Activated CD4-positive, alpha-beta T cell treated with anti-CD3 and anti-CD28 coated beads, Interleukin-2, amount 10 ng/mL, durations not matched to agents 7 days and 5 days (primary cell): ENCODE measurements around the gene GALR1. TPM values are rescaled to one million over a fixed set of nuclear protein-coding genes. Genes with fewer than 3 reads are reported as not detected.

ENCODE experiments used
- CTCF ChIA-PET: fragments of 350-600 bp; sonication (Branson Sonifier 250); formaldehyde crosslinking; loops from one replicate; lab custom pipeline; 2021; ENCODE audit warnings: antibody characterized with exemption; lab: Charles Lee
- POLR2A ChIA-PET: fragments of 350-600 bp; sonication (Branson Sonifier 250); formaldehyde crosslinking; loops from one replicate; lab custom pipeline; 2021; ENCODE audit warnings: antibody characterized with exemption; lab: Charles Lee
- DNase-seq: peaks from one replicate; pipeline ENCODE4 v3.0.0-alpha.2; 2020
- H3K27ac Mint-ChIP-seq: one replicate; pipeline ENCODE4 v1.8.0; 2021; ENCODE audit warnings: mild to moderate bottlenecking, moderate library complexity, mixed read lengths
- H3K27me3 Mint-ChIP-seq: one replicate; pipeline ENCODE4 v1.8.0; 2021; ENCODE audit warnings: mixed read lengths
- H3K36me3 Mint-ChIP-seq: one replicate; pipeline ENCODE4 v1.8.0; 2021; ENCODE audit warnings: low read depth, mixed read lengths
- H3K4me1 Mint-ChIP-seq: one replicate; pipeline ENCODE4 v1.8.0; 2021; ENCODE audit warnings: mixed read lengths
- H3K4me3 Mint-ChIP-seq: one replicate; pipeline ENCODE4 v1.8.0; 2021; ENCODE audit warnings: mild to moderate bottlenecking, moderate library complexity, mixed read lengths
- H3K9me3 Mint-ChIP-seq: one replicate; pipeline ENCODE4 v1.8.0; 2021; ENCODE audit warnings: mixed read lengths
- total RNA-seq, 2 experiments: library from RNA; stranded (reverse); gene quantifications; one replicate each; pipeline ENCODE4 v1.2.3, GENCODE V29; 2021

Gene GALR1, protein sequence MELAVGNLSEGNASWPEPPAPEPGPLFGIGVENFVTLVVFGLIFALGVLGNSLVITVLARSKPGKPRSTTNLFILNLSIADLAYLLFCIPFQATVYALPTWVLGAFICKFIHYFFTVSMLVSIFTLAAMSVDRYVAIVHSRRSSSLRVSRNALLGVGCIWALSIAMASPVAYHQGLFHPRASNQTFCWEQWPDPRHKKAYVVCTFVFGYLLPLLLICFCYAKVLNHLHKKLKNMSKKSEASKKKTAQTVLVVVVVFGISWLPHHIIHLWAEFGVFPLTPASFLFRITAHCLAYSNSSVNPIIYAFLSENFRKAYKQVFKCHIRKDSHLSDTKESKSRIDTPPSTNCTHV
- total RNA-seq = not detected

DNA sequence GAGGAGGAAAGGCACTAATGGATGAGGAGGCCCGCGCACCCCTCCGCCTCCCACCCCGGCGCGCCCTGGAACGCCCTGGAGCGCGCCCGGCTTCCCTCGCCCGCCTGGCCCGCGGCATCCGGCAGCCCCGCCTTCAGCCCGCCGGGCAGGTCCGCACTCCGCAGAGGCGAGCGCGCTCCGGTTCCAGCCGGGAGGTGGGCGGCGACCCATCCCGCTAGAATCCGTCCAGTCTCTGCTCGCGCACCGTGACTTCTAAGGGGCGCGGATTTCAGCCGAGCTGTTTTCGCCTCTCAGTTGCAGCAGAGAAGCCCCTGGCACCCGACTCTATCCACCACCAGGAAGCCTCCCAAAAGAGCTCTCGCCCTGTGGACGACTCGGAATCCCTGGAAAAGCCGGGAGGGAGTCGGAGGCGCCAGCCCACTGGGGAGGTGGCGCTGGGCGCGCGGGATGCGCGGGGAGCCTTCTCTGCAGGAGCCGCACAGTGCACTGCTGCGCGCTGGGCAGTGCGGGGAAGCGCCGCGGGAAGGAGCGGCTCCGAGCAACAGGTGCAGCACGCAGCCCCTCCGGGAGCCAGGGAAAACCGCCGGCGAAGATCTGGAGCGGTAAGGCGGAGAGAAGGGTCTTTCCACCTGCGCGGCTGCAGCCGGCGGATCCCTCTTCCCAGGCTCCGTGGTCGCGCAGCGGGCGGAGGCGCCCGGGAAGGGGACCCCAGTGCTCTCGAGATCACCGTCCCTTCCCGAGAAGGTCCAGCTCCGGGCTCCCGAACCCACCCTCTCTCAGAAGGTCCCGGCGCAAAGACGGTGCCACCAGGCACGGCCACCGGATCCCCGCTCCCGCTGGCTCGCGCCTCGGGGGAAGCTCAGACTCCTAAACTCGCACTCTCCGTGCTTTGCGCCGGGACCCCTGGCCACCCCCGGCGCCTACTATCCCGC, at the start of gene GALR1:
Gene GALR1, plus strand, starts transcription at position 280 of the 932 bp plus-strand sequence. CDS start 701 bp downstream, outside the sequence.
- peaks cover 11% of the 10 kb centered on the region for H3K4me1 Mint-ChIP-seq
- no peaks in the 10 kb centered on the region for H3K36me3 Mint-ChIP-seq
- no peak for DNase-seq
- peaks cover 76% of the 10 kb centered on the region for H3K27me3 Mint-ChIP-seq
- ChIA-PET CTCF (no interaction called here), POLR2A (no interaction called here)
- peaks cover 9% of the 10 kb centered on the region for H3K9me3 Mint-ChIP-seq
- no peak within 1 kb of the TSS for H3K27ac Mint-ChIP-seq
- H3K4me3 Mint-ChIP-seq = peak within 1 kb of the TSS; percentile 23

DNA sequence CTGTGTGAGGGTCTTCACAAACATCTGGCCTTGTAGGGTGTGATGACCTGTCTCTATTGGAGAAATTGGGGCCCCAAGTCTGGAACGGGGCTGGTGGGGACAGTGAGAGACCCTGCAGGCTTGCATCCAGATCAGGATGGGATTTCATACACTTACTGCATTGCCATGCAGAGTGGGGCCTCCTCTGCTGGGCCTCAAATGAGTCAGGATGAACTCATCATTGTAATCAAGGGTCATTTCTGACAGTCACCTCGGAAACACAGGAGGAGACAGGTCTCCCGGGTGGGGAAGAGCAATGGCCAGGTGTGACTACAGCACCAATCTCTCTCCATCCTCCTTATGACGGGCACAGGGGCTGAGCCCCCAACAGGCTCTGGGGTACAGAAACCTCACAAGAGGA, 48.1 kb upstream of the GALR1 start:
- no peak overlapping the region for H3K4me3 Mint-ChIP-seq
- ChIA-PET POLR2A (no interaction called here), CTCF (interaction anchor here (1.2 to 1.7 kb wide), 3 partner anchors 11 to 72 kb away, joined by 3 to 7 read pairs (median 4); no protein-coding TSS in a partner anchor)
- no peaks in the 10 kb centered on the region for H3K9me3 Mint-ChIP-seq
- H3K27me3 Mint-ChIP-seq = peaks cover 5% of the 10 kb centered on the region
- H3K4me1 Mint-ChIP-seq = no peaks in the 10 kb centered on the region
- no peak for DNase-seq
- no peak overlapping the region for H3K27ac Mint-ChIP-seq
- H3K36me3 Mint-ChIP-seq = no peaks in the 10 kb centered on the region

DNA sequence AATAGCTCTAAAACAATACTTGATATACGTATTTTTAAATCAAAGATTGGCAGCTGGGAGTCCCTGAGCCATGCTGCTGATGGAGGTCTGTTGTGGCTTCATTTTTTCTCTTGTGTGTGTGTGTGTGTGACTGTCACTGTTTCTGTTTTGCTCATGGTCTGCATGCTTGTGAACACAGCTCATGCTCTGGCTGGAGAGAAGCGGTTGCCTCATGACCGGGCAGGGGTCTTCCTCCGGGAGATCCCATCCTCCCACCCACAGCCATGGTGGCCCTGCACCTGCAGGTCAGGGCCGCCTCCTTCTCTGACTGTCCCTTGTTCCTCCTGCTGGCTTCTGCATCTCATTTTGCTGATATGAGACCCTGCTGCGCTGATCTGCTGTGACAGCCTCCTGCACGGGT, 47.3 kb upstream of the GALR1 start:
- Mint-ChIP-seq H3K4me3 (no peak overlapping the region), H3K36me3 (no peaks in the 10 kb centered on the region), H3K27ac (no peak overlapping the region), H3K4me1 (peaks cover 7% of the 10 kb centered on the region), H3K9me3 (no peaks in the 10 kb centered on the region), H3K27me3 (peaks cover 5% of the 10 kb centered on the region)
- ChIA-PET CTCF (interaction anchor here (0.9 to 1.7 kb wide), 3 partner anchors 9 to 71 kb away, joined by 3 to 7 read pairs (median 4); no protein-coding TSS in a partner anchor), POLR2A (no interaction called here)
- DNase-seq = no peak

DNA sequence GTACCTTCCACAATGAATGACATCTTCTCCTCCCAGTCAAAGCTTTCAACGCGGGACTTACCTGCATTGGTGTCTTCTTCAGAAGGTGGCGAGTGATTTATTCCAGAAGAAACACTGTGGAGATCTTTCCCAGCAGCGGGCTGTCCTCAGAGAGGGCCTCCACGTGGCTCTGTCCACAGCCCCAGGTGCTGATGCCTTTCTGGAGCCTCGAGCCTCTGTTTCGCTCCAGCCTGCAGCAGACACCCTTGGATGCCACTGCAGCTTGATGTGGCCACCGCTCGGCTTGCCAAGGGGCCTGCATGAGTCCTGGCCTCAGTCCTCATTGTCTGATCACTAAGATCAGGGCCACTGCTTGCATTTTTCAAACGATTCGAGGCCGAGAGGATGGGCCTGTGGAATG, 46.6 kb upstream of the GALR1 start:
- Mint-ChIP-seq H3K36me3 (no peaks in the 10 kb centered on the region), H3K9me3 (no peaks in the 10 kb centered on the region), H3K27me3 (peaks cover 5% of the 10 kb centered on the region), H3K4me3 (no peak overlapping the region), H3K27ac (no peak overlapping the region), H3K4me1 (peaks cover 12% of the 10 kb centered on the region)
- DNase-seq = no peak
- ChIA-PET CTCF (interaction anchor here (0.8 to 1.7 kb wide), 3 partner anchors 9 to 56 kb away, joined by 3 to 7 read pairs (median 3); no protein-coding TSS in a partner anchor), POLR2A (no interaction called here)

DNA sequence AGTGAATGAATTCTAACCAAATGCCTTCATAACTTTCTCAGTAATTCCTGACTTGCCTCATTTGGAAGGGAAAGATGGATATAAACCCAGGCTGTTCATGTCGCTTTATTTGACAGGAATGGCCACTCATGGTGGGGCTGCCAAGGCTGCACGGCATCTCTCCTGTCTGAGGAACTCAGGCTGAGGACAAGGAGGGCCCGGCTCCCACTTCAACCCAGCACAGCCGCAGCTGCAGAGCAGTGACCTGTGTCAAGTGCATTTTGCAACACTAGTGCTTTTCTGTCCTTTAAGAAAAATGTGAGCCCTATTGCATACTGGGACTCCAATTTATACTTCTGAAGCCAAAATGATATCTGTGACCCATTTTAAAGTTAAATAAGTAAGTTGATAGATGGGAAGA, 45.8 kb upstream of the GALR1 start:
- H3K36me3 Mint-ChIP-seq = peaks cover 3% of the 10 kb centered on the region
- no peaks in the 10 kb centered on the region for H3K9me3 Mint-ChIP-seq
- ChIA-PET CTCF (interaction anchor here (1.0 kb wide), 1 partner anchor 57 kb away, joined by 3 read pairs; no protein-coding TSS in a partner anchor), POLR2A (no interaction called here)
- DNase-seq = no peak
- H3K27me3 Mint-ChIP-seq = peaks cover 5% of the 10 kb centered on the region
- no peak overlapping the region for H3K27ac Mint-ChIP-seq
- no peak overlapping the region for H3K4me3 Mint-ChIP-seq
- peaks cover 19% of the 10 kb centered on the region for H3K4me1 Mint-ChIP-seq

DNA sequence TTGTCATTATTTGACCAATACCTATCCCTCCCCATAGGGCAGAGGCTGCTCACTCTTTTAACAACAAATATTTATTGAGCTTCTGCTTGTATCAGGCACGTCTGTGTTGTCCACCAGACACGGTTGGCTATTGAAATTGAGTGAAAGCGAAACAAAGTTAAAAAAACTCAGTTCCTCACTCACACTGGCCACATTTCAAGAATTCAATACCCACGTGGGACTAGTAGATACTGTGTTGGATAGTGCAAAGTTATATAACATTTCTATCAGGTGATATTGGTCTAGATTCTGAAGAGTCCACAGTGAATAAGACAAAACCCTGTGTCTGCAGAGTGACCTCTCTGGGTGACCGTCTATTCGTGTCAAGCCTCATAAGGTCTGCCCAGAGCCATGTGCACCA, 43.9 kb upstream of the GALR1 start:
- no peak overlapping the region for H3K27ac Mint-ChIP-seq
- H3K27me3 Mint-ChIP-seq = no peaks in the 10 kb centered on the region
- no peak overlapping the region for H3K4me3 Mint-ChIP-seq
- no peak for DNase-seq
- ChIA-PET CTCF (interaction anchor here (0.6 to 1.1 kb wide), 2 partner anchors 8 to 1644 kb away, joined by 3 read pairs; no protein-coding TSS in a partner anchor), POLR2A (interaction anchor here (0.7 kb wide), 1 partner anchor 199 kb away, joined by 7 read pairs; no protein-coding TSS in a partner anchor)
- H3K4me1 Mint-ChIP-seq = peaks cover 38% of the 10 kb centered on the region
- no peaks in the 10 kb centered on the region for H3K9me3 Mint-ChIP-seq
- H3K36me3 Mint-ChIP-seq = peaks cover 3% of the 10 kb centered on the region

DNA sequence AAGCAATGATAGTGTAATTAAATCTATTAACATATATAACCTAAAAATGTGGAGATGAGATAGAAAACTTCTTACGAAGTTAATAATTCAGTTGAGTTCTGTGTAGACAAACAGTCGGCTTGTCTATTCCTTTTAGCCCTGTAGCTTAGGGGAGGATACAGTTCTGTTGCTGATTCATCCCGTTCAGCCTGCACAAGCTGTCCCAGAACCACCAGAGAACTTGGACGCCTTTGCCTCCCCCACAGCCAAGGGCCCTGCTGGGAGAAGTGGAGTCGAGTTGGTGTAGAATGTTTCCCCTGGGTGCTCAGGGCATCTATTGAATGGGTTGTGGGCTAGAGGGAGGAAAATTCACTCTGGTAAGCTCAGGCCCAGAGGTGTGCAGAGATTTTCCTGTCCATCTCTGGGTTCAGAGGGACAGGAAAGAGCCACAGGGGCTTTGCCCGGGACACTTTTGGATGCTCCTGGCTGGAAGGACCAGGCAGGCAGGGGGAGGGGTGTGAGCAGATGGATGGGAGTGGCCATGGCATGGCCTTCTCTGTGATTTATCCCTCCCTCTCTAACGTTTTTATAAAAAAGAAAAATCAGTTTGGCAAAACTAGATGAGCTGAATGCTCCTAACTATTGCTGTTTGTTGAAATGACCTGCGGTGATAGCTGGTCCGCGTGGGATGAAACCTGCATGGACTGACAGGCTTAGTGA, 42.8 kb upstream of the GALR1 start:
- Mint-ChIP-seq H3K9me3 (no peaks in the 10 kb centered on the region), H3K36me3 (peaks cover 3% of the 10 kb centered on the region), H3K4me1 (peaks cover 49% of the 10 kb centered on the region), H3K27me3 (no peaks in the 10 kb centered on the region), H3K27ac (no peak overlapping the region), H3K4me3 (no peak overlapping the region)
- ChIA-PET CTCF (interaction anchor here (1.0 to 1.4 kb wide), 4 partner anchors 9 to 151 kb away, joined by 3 to 4 read pairs (median 3); no protein-coding TSS in a partner anchor), POLR2A (no interaction called here)
- no peak for DNase-seq

DNA sequence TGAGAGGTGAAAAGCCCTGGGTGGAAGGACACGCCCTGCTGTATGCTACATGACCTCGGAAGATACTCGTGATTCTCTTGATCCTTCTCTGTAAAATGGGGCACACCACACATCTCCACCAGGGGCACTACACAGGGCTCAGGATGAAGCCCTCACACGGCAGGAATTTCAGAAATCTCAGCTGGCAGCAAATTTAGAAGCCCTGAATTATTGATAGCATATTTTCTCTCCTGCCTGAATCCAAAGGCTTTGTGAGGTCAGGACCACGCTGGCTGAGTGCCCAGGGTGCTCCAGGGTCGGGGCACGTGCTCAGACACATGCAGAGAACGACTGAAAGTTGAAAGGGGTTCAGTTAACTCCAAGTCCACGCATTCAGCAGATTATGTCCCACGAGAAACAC, 42.1 kb upstream of the GALR1 start:
- peak; percentile 47 for DNase-seq
- Mint-ChIP-seq H3K4me3 (no peak overlapping the region), H3K36me3 (peaks cover 3% of the 10 kb centered on the region), H3K27me3 (no peaks in the 10 kb centered on the region), H3K27ac (peak overlapping the region; percentile 76), H3K4me1 (peaks cover 53% of the 10 kb centered on the region), H3K9me3 (no peaks in the 10 kb centered on the region)
- POLR2A ChIA-PET = no interaction called here
- CTCF ChIA-PET = interaction anchor here (1.0 to 1.4 kb wide), 4 partner anchors 10 to 152 kb away, joined by 3 to 4 read pairs (median 3); no protein-coding TSS in a partner anchor

DNA sequence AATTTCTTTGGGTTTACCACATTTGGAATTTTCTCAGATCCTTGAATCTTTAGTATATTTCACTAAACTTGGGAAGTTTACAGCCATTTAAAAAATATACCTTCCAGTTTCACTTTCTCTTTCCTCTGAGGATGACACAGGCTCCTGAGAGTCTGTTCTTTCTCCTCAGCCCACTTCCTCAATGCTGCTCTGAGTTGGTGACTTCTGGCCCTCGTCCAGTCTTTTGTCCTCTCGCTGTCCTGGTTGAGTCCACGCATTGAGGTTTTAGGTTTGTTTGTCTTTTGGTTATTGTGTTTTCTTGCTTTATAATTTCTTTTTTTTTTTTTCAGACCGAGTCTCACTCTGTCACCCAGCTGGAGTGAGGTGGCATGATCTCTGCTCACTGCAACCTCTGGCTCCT, 40.7 kb upstream of the GALR1 start:
- DNase-seq = peak; percentile 46
- CTCF ChIA-PET = interaction anchor here (0.7 kb wide), 1 partner anchor 232 kb away, joined by 3 read pairs; no protein-coding TSS in a partner anchor

DNA sequence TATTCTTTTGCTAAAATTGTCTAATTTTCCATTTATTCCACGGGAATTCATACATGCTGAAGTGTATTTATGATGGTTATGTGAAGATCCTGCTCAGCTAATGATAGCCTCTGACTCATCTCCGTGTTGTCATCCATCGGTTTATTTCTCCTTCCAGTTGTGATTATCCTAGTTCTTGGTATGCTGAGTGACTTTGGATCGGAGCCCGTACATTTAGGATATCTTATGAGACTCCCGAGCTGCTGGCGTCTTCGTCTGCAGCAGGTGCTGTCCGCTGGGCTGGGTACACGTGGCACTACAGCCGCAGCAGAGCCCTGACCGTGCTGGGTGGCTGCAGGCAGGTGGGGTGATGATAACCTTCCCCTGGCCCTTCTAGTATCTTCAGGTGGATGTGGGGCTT, 40.1 kb upstream of the GALR1 start:
- DNase-seq = no peak
- CTCF ChIA-PET = interaction anchor here (0.7 to 1.2 kb wide), 4 partner anchors 12 to 233 kb away, joined by 3 to 4 read pairs (median 3); no protein-coding TSS in a partner anchor
- Mint-ChIP-seq H3K36me3 (peaks cover 3% of the 10 kb centered on the region), H3K27me3 (no peaks in the 10 kb centered on the region), H3K4me3 (peak overlapping the region; percentile 77), H3K4me1 (peaks cover 55% of the 10 kb centered on the region), H3K27ac (peak overlapping the region; percentile 94), H3K9me3 (no peaks in the 10 kb centered on the region)
- POLR2A ChIA-PET = no interaction called here

More for the DNA sequence above, 40.7 kb upstream of the GALR1 start:
- POLR2A ChIA-PET = no interaction called here
- Mint-ChIP-seq H3K27ac (peak overlapping the region; percentile 94), H3K4me3 (peak overlapping the region; percentile 77), H3K4me1 (peaks cover 55% of the 10 kb centered on the region), H3K36me3 (peaks cover 3% of the 10 kb centered on the region), H3K9me3 (no peaks in the 10 kb centered on the region), H3K27me3 (no peaks in the 10 kb centered on the region)

DNA sequence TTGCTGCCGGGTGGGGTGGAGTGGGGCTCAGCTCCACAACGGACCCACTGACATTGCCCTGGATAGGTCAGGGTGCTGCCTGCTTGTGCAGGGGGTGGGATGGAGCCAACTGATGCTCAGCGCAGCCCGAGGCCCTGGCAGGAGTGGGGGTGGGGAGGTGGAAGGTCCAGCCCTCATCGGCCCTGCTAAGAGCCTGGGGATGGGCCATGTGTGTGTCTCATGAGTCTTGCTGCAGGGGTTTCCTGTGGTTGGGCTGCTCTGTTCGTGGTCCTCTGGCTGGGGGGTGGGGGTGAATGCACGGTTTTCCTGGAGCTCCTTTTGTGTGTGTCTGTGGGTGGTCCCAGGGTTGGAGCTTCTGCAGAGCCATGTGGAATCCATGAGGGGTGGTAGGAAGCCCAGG, 39.4 kb upstream of the GALR1 start:
- Mint-ChIP-seq H3K27ac (peak overlapping the region; percentile 84), H3K4me1 (peaks cover 55% of the 10 kb centered on the region), H3K9me3 (no peaks in the 10 kb centered on the region), H3K36me3 (peaks cover 3% of the 10 kb centered on the region), H3K4me3 (peak overlapping the region; percentile 77), H3K27me3 (no peaks in the 10 kb centered on the region)
- ChIA-PET CTCF (interaction anchor here (0.8 to 3.4 kb wide), 5 partner anchors 13 to 227 kb away, joined by 3 to 18 read pairs (median 3); no protein-coding TSS in a partner anchor), POLR2A (no interaction called here)
- no peak for DNase-seq

DNA sequence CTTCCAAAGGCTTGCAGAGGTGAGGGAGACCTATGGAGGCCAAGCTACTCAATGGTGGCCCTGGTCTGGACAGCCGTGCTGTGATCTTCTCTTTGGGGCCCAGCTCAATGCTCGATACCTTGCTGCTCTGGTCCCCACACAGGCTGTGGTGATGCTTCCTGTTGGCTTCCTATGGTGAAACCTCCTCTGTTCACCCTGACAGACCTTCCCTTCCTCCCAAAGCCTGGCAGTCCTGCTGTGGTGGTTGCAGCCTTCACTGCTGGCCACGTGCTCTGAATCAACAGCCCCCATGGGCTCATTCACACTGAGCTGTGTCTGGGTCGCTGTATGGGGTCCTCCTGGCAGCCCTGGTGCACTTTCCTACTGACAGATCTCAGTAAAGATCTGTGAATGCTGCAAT, 31.0 kb upstream of the GALR1 start:
- Mint-ChIP-seq H3K9me3 (no peaks in the 10 kb centered on the region), H3K4me1 (peaks cover 6% of the 10 kb centered on the region), H3K27me3 (peaks cover 10% of the 10 kb centered on the region), H3K36me3 (no peaks in the 10 kb centered on the region), H3K4me3 (no peak overlapping the region), H3K27ac (no peak overlapping the region)
- DNase-seq = no peak
- ChIA-PET POLR2A (no interaction called here), CTCF (no interaction called here)
